Erythroblast (primary cell): ENCODE measurements around the gene TM9SF1.

Experiments used
- GATA1 ChIP-seq: IDR thresholded peaks from 2 replicates; pipeline ENCODE4 v1.6.1; 2011; ENCODE audit warnings: low read depth, mild to moderate bottlenecking, control low read depth, low read length, moderate library complexity
- POLR2A ChIP-seq: IDR thresholded peaks from 2 replicates; pipeline ENCODE4 v1.6.1; 2011; ENCODE audit warnings: mild to moderate bottlenecking, low read length

- TF ChIP-seq POLR2A (no peak), GATA1 (no peak)
These were observed 44.7 kb downstream of the TM9SF1 start for GRCh38 chr14:24150567-24150966.
